Fibroblast of upper back skin (primary cell): ENCODE measurements around the gene CCL27.

Source experiments
- DNase-seq: peaks from one replicate; pipeline ENCODE4 v3.0.0-alpha.2; 2013

CCL27 gene

GRCh38 chr9:34662526-34663302, at the start of gene CCL27:
Gene CCL27, minus strand, starts transcription at chr9:34662657. Its CDS starts 24 bp downstream, at chr9:34662633.
- DNase-seq = no peak

GRCh38 chr9:34712140-34712539, 49.7 kb upstream of the CCL27 start:
- no peak for DNase-seq

GRCh38 chr9:34710023-34710422, 47.6 kb upstream of the CCL27 start, which contains the start of gene CCL21:
Gene CCL21, minus strand, starts transcription at chr9:34710136. Its CDS starts 70 bp downstream, at chr9:34710066.
- DNase-seq = no peak

GRCh38 chr9:34709196-34709978, 46.9 kb upstream of the CCL27 start:
- no peak for DNase-seq

- DNase-seq = no peak
Measured at GRCh38 chr9:34707130-34707529, 44.7 kb upstream of the CCL27 start.

GRCh38 chr9:34701769-34702736, 39.6 kb upstream of the CCL27 start:
- peak; percentile 68 for DNase-seq

GRCh38 chr9:34701023-34701768, 38.7 kb upstream of the CCL27 start:
- peak; percentile 47 for DNase-seq

GRCh38 chr9:34694811-34695210, 32.4 kb upstream of the CCL27 start:
- DNase-seq = no peak

GRCh38 chr9:34693560-34693959, 31.1 kb upstream of the CCL27 start:
- no peak for DNase-seq

GRCh38 chr9:34691936-34692315, 29.5 kb upstream of the CCL27 start:
- no peak for DNase-seq

- DNase-seq = no peak
Measured at GRCh38 chr9:34690983-34691935, 28.8 kb upstream of the CCL27 start, which contains the start of gene CCL19. Gene CCL19, minus strand, starts transcription at chr9:34691276. Its CDS starts 137 bp downstream, at chr9:34691139.

GRCh38 chr9:34689512-34689911, 27.1 kb upstream of the CCL27 start:
- no peak for DNase-seq

- no peak for DNase-seq
Measured at GRCh38 chr9:34689116-34689470, 26.6 kb upstream of the CCL27 start.

- no peak for DNase-seq
Measured at GRCh38 chr9:34688329-34689115, 26.1 kb upstream of the CCL27 start.

GRCh38 chr9:34687276-34688030, 25.0 kb upstream of the CCL27 start:
- DNase-seq = no peak

GRCh38 chr9:34686732-34687131, 24.3 kb upstream of the CCL27 start:
- DNase-seq = no peak

GRCh38 chr9:34686231-34686630, 23.8 kb upstream of the CCL27 start:
- DNase-seq = peak; percentile 53

- no peak for DNase-seq
Measured at GRCh38 chr9:34685591-34685990, 23.1 kb upstream of the CCL27 start.

GRCh38 chr9:34684816-34685215, 22.4 kb upstream of the CCL27 start:
- DNase-seq = no peak
